H9 (cell line): ENCODE data around the gene KCNK10. TPM values are rescaled to one million over a fixed set of nuclear protein-coding genes. Genes with fewer than 3 reads are reported as not detected.

Experiments used
- DNase-seq: peaks from one replicate; pipeline ENCODE4 v3.0.0-alpha.2; 2017
- H2AFZ ChIP-seq: one replicate; pipeline ENCODE4 v1.6.1; 2013; ENCODE audit warnings: mild to moderate bottlenecking, low read length, control low read depth, moderate library complexity
- H2AK5ac ChIP-seq: 2 replicates; pipeline ENCODE4 v1.6.1; 2013; ENCODE audit warnings: low read length, control low read depth, mixed read lengths; ENCODE audit not compliant: insufficient read length
- H2BK120ac ChIP-seq: one replicate; pipeline ENCODE4 v1.6.1; 2013; ENCODE audit warnings: low read depth, mild to moderate bottlenecking, low read length, control low read depth, inconsistent platforms; ENCODE audit not compliant: poor library complexity, severe bottlenecking
- H2BK12ac ChIP-seq: 2 replicates; pipeline ENCODE4 v1.6.1; 2013; ENCODE audit warnings: low read length, control low read depth, mixed read lengths, low read depth; ENCODE audit not compliant: insufficient read length
- H2BK15ac ChIP-seq: 2 replicates; pipeline ENCODE4 v1.6.1; 2013; ENCODE audit warnings: low read depth, low read length, control low read depth
- H2BK20ac ChIP-seq: one replicate; pipeline ENCODE4 v1.6.1; 2013; ENCODE audit warnings: low read depth, mild to moderate bottlenecking, low read length, control low read depth, inconsistent platforms; ENCODE audit not compliant: poor library complexity, severe bottlenecking
- H2BK5ac ChIP-seq: 2 replicates; pipeline ENCODE4 v1.6.1; 2013; ENCODE audit warnings: low read length, control low read depth, mixed read lengths; ENCODE audit not compliant: insufficient read length
- H3K14ac ChIP-seq: 2 replicates; pipeline ENCODE4 v1.6.1; 2013; ENCODE audit warnings: low read length, control low read depth; ENCODE audit not compliant: insufficient read depth
- H3K18ac ChIP-seq: 2 replicates; pipeline ENCODE4 v1.6.1; 2013; ENCODE audit warnings: low read depth, mild to moderate bottlenecking, mixed read lengths, low read length, control low read depth; ENCODE audit not compliant: insufficient read length
- H3K23ac ChIP-seq: 2 replicates; pipeline ENCODE4 v1.6.1; 2013; ENCODE audit warnings: low read length, control low read depth, mixed read lengths, low read depth; ENCODE audit not compliant: insufficient read length
- H3K23me2 ChIP-seq: 2 replicates; pipeline ENCODE4 v1.6.1; 2013; ENCODE audit warnings: low read depth, mild to moderate bottlenecking, mixed read lengths, low read length, control low read depth; ENCODE audit not compliant: insufficient read length, poor library complexity, severe bottlenecking
- H3K27ac ChIP-seq: 2 replicates; pipeline ENCODE4 v1.5.1; 2013; ENCODE audit warnings: low read length, control low read depth, mixed read lengths, low read depth; ENCODE audit not compliant: insufficient read length
- H3K27me3 ChIP-seq: 2 replicates; pipeline ENCODE4 v1.6.1; 2013; ENCODE audit warnings: low read length, control low read depth, inconsistent platforms; ENCODE audit not compliant: insufficient read depth
- H3K4ac ChIP-seq: 2 replicates; pipeline ENCODE4 v1.6.1; 2013; ENCODE audit warnings: low read depth, mild to moderate bottlenecking, control low read depth, inconsistent platforms, low read length, moderate library complexity
- H3K4me1 ChIP-seq: 2 replicates; pipeline ENCODE4 v1.6.1; 2013; ENCODE audit warnings: low read length, control low read depth, inconsistent platforms; ENCODE audit not compliant: insufficient read depth
- H3K4me2 ChIP-seq: 2 replicates; pipeline ENCODE4 v1.6.1; 2013; ENCODE audit warnings: low read length, control low read depth, mixed read lengths; ENCODE audit not compliant: insufficient read length, insufficient read depth
- H3K56ac ChIP-seq: 2 replicates; pipeline ENCODE4 v1.6.1; 2013; ENCODE audit warnings: low read depth, mild to moderate bottlenecking, mixed read lengths, low read length, control low read depth; ENCODE audit not compliant: insufficient read length
- H3K79me1 ChIP-seq: 2 replicates; pipeline ENCODE4 v1.6.1; 2013; ENCODE audit warnings: low read depth, mild to moderate bottlenecking, moderate library complexity, low read length, control low read depth, inconsistent platforms; ENCODE audit not compliant: insufficient read depth, poor library complexity, severe bottlenecking
- H3K79me2 ChIP-seq: 2 replicates; pipeline ENCODE4 v1.6.1; 2013; ENCODE audit warnings: low read length, control low read depth, inconsistent platforms; ENCODE audit not compliant: insufficient read depth
- H3K9ac ChIP-seq: 2 replicates; pipeline ENCODE4 v1.6.1; 2013; ENCODE audit warnings: low read length, control low read depth, mixed read lengths; ENCODE audit not compliant: insufficient read length; ENCODE audit errors: extremely low read depth
- H3K9me3 ChIP-seq: one replicate; pipeline ENCODE4 v1.6.1; 2013; ENCODE audit warnings: low read depth, low read length, inconsistent platforms; ENCODE audit not compliant: control insufficient read depth
- H3T11ph ChIP-seq: one replicate; pipeline ENCODE4 v1.6.1; 2013; ENCODE audit warnings: mild to moderate bottlenecking, low read length, control low read depth, inconsistent platforms
- H4K20me1 ChIP-seq: one replicate; pipeline ENCODE4 v1.6.1; 2013; ENCODE audit not compliant: control insufficient read depth, insufficient read length, insufficient read depth
- H4K5ac ChIP-seq: 2 replicates; pipeline ENCODE4 v1.6.1; 2013; ENCODE audit warnings: low read depth, mild to moderate bottlenecking, mixed read lengths, low read length, control low read depth; ENCODE audit not compliant: insufficient read length
- H4K8ac ChIP-seq: replicated peaks from 2 replicates; pipeline ENCODE4 v1.6.1; 2013; ENCODE audit warnings: low read length, control low read depth, mixed read lengths, low read depth; ENCODE audit not compliant: insufficient read length
- H4K91ac ChIP-seq: 2 replicates; pipeline ENCODE4 v1.6.1; 2013; ENCODE audit warnings: low read depth, mild to moderate bottlenecking, moderate library complexity, mixed read lengths, low read length, control low read depth; ENCODE audit not compliant: insufficient read length
- H3K27ac Mint-ChIP-seq, 3 experiments: 2 replicates in 2 of 3; 3 replicates in 1 of 3; pipeline ENCODE4 v1.8.0; 2020 to 2021; ENCODE audit warnings: mixed read lengths in 3 of 3, mild to moderate bottlenecking in 1 of 3, moderate library complexity in 1 of 3
- H3K27me3 Mint-ChIP-seq: 2 replicates; pipeline ENCODE4 v1.8.0; 2021; ENCODE audit warnings: low read depth, mild to moderate bottlenecking, moderate library complexity, mixed read lengths
- H3K36me3 Mint-ChIP-seq, 3 experiments: 2 replicates in 2 of 3; 3 replicates in 1 of 3; pipeline ENCODE4 v1.8.0; 2020 to 2021; ENCODE audit warnings: low read depth in 3 of 3, mixed read lengths in 3 of 3; ENCODE audit not compliant: insufficient read depth in 1 of 3
- H3K4me1 Mint-ChIP-seq, 2 experiments: 2 replicates each; pipeline ENCODE4 v1.8.0; 2020; ENCODE audit warnings: mixed read lengths in 2 of 2
- H3K4me3 Mint-ChIP-seq, 2 experiments: 2 replicates in 1 of 2; 3 replicates in 1 of 2; pipeline ENCODE4 v1.8.0; 2020 to 2021; ENCODE audit warnings: mild to moderate bottlenecking in 2 of 2, mixed read lengths in 2 of 2, moderate library complexity in 1 of 2
- H3K9me3 Mint-ChIP-seq, 2 experiments: 2 replicates in 1 of 2; 3 replicates in 1 of 2; pipeline ENCODE4 v1.8.0; 2020; ENCODE audit warnings: mild to moderate bottlenecking in 2 of 2, mixed read lengths in 2 of 2, moderate library complexity in 1 of 2
- CTCF ChIP-seq: fragments of 200-600 bp; sonication (generic); conservative IDR thresholded peaks from 3 replicates; pipeline ENCODE4 v1.8.0; 2021; ENCODE audit warnings: antibody characterized with exemption, mild to moderate bottlenecking
- WGBS: extraction: QIAGEN DNeasy Blood & Tissue Kit; methylation state at CpG from one replicate; pipeline ENCODE4 v1.1.7; 2013; ENCODE audit warnings: missing lambda C conversion rate, low lambda C conversion rate, mixed read lengths; ENCODE audit not compliant: insufficient read length; ENCODE audit errors: extremely low coverage; 5-methylcytosine and 5-hydroxymethylcytosine counted together
- total RNA-seq: library from RNA; stranded (reverse); gene quantifications from 2 replicates; pipeline ENCODE4 v1.2.1, GENCODE V29; 2021

The KCNK10 gene
- total RNA-seq, 1 experiment from 2014 or later = 0.33 TPM

- DNase-seq = no peak
- H3K79me1 ChIP-seq = no peaks in the 10 kb centered on the region
- H2AFZ ChIP-seq = no peak overlapping the region
- H2BK15ac ChIP-seq = no peak overlapping the region
- no peak overlapping the region for H3K23ac ChIP-seq
- H2BK20ac ChIP-seq = no peak overlapping the region
- no peak overlapping the region for H3T11ph ChIP-seq
- no peaks in the 10 kb centered on the region; the same call in 1 of the 2 replicates for H3K27me3 Mint-ChIP-seq
- H3K9me3 Mint-ChIP-seq = peaks cover 4 to 6% of the 10 kb centered on the region in 2 experiments; a peak in 3 of 5 replicates
- no peaks in the 10 kb centered on the region for H3K79me2 ChIP-seq
- no peak overlapping the region for H3K18ac ChIP-seq
- no peak overlapping the region for H2AK5ac ChIP-seq
- no peak overlapping the region for H3K4ac ChIP-seq
- no peaks in the 10 kb centered on the region for H3K27me3 ChIP-seq
- no peak overlapping the region for H3K9ac ChIP-seq
- H3K27ac Mint-ChIP-seq = no peak overlapping the region
- peaks cover 0 to 6% (median 5%) of the 10 kb centered on the region in 3 experiments; a peak in 3 of 7 replicates for H3K36me3 Mint-ChIP-seq
- no peak overlapping the region for H4K8ac ChIP-seq
- no peak overlapping the region for H2BK12ac ChIP-seq
- peaks cover 39 to 40% of the 10 kb centered on the region in 2 experiments for H3K4me1 Mint-ChIP-seq
- H3K14ac ChIP-seq = no peak overlapping the region
- no CpG with 5 or more reads among the region's 2 CpGs for WGBS
- no peaks in the 10 kb centered on the region for H3K23me2 ChIP-seq
- no peak overlapping the region for H3K56ac ChIP-seq
- no peaks in the 10 kb centered on the region for H3K9me3 ChIP-seq
- TF ChIP-seq CTCF = no peak
- H3K4me2 ChIP-seq = no peak overlapping the region
- no peaks in the 10 kb centered on the region for H4K20me1 ChIP-seq
- H4K91ac ChIP-seq = no peak overlapping the region
- H4K5ac ChIP-seq = no peak overlapping the region
- H2BK120ac ChIP-seq = no peak overlapping the region
- no peak overlapping the region for H3K27ac ChIP-seq
- H3K4me1 ChIP-seq = no peaks in the 10 kb centered on the region; the same call in 1 of the 2 replicates
- no peak overlapping the region for H3K4me3 Mint-ChIP-seq
- no peak overlapping the region for H2BK5ac ChIP-seq
Measured at GRCh38 chr14:88359500-88359899, 36.4 kb upstream of the KCNK10 start.
